KMS-11 (cell line): ENCODE measurements around the gene FOXP1.

Source experiments
- H2AFZ ChIP-seq: fragments of 200-600 bp; sonication (generic); 2 replicates; pipeline ENCODE4 v1.6.1; 2016; ENCODE audit warnings: antibody characterized with exemption, mixed run types, low read depth
- H3K27ac ChIP-seq: fragments of 200-600 bp; sonication (generic); 2 replicates; pipeline ENCODE4 v1.6.1; 2016; ENCODE audit warnings: mild to moderate bottlenecking, mixed run types
- H3K27me3 ChIP-seq: fragments of 200-600 bp; sonication (generic); 2 replicates; pipeline ENCODE4 v1.6.1; 2017; ENCODE audit warnings: mild to moderate bottlenecking, low read depth, mixed run types, moderate library complexity; ENCODE audit not compliant: insufficient read depth
- H3K36me3 ChIP-seq: fragments of 200-600 bp; sonication (generic); 2 replicates; pipeline ENCODE4 v1.6.1; 2017; ENCODE audit warnings: mild to moderate bottlenecking, mixed run types; ENCODE audit not compliant: insufficient read depth
- H3K4me1 ChIP-seq: fragments of 200-600 bp; sonication (generic); 2 replicates; pipeline ENCODE4 v1.6.1; 2016; ENCODE audit warnings: mild to moderate bottlenecking, low read depth, mixed run types; ENCODE audit not compliant: poor library complexity, severe bottlenecking
- H3K4me2 ChIP-seq: fragments of 200-600 bp; sonication (generic); 2 replicates; pipeline ENCODE4 v1.7.0; 2016; ENCODE audit warnings: mild to moderate bottlenecking, mixed run types
- H3K4me3 ChIP-seq: fragments of 200-600 bp; sonication (generic); IDR thresholded peaks from 2 replicates; pipeline ENCODE4 v1.6.1; 2017; ENCODE audit warnings: low read depth, low read length, mixed read lengths; ENCODE audit not compliant: insufficient read depth
- H3K79me2 ChIP-seq: fragments of 200-600 bp; sonication (generic); 2 replicates; pipeline ENCODE4 v1.6.1; 2016; ENCODE audit warnings: low read depth, mixed run types; ENCODE audit not compliant: insufficient read depth
- H3K9ac ChIP-seq: fragments of 200-600 bp; sonication (generic); 2 replicates; pipeline ENCODE4 v1.6.1; 2016; ENCODE audit warnings: mild to moderate bottlenecking, mixed run types
- H4K20me1 ChIP-seq: fragments of 200-600 bp; sonication (generic); 2 replicates; pipeline ENCODE4 v1.6.1; 2016; ENCODE audit warnings: mild to moderate bottlenecking, mixed run types; ENCODE audit not compliant: insufficient read depth
- CTCF ChIP-seq: fragments of 200-600 bp; sonication (generic); conservative IDR thresholded peaks from 2 replicates; pipeline ENCODE4 v1.6.1; 2017; ENCODE audit warnings: low read depth, mild to moderate bottlenecking, antibody characterized with exemption, low read length, moderate library complexity, mixed read lengths

FOXP1 gene

GRCh38 chr3:71110385-71111222 is 472.9 kb downstream of the FOXP1 start:
- Histone ChIP-seq H4K20me1 (no peaks in the 10 kb centered on the region), H3K36me3 (no peaks in the 10 kb centered on the region), H3K27me3 (no peaks in the 10 kb centered on the region), H2AFZ (no peak overlapping the region), H3K9ac (no peak overlapping the region), H3K4me1 (peaks cover 12% of the 10 kb centered on the region), H3K4me3 (no peak overlapping the region), H3K79me2 (no peaks in the 10 kb centered on the region), H3K4me2 (no peak overlapping the region), H3K27ac (no peak overlapping the region)
- TF ChIP-seq CTCF: no peak

GRCh38 chr3:71109977-71110285 is 473.6 kb downstream of the FOXP1 start:
- Histone ChIP-seq H3K4me1 (peaks cover 12% of the 10 kb centered on the region), H3K36me3 (no peaks in the 10 kb centered on the region), H3K27ac (no peak overlapping the region), H4K20me1 (no peaks in the 10 kb centered on the region), H3K79me2 (no peaks in the 10 kb centered on the region), H3K4me3 (no peak overlapping the region), H3K4me2 (no peak overlapping the region), H3K27me3 (no peaks in the 10 kb centered on the region), H3K9ac (no peak overlapping the region), H2AFZ (no peak overlapping the region)
- TF ChIP-seq CTCF: no peak

GRCh38 chr3:71109241-71109976 is 474.1 kb downstream of the FOXP1 start:
- H4K20me1 ChIP-seq: no peaks in the 10 kb centered on the region
- no peak overlapping the region for H3K27ac ChIP-seq
- H3K27me3 ChIP-seq: no peaks in the 10 kb centered on the region
- H3K9ac ChIP-seq: no peak overlapping the region
- H2AFZ ChIP-seq: no peak overlapping the region
- H3K4me1 ChIP-seq: peaks cover 12% of the 10 kb centered on the region
- TF ChIP-seq CTCF: no peak
- no peaks in the 10 kb centered on the region for H3K79me2 ChIP-seq
- H3K36me3 ChIP-seq: no peaks in the 10 kb centered on the region
- H3K4me3 ChIP-seq: no peak overlapping the region
- no peak overlapping the region for H3K4me2 ChIP-seq

- H4K20me1 ChIP-seq: no peaks in the 10 kb centered on the region
- no peak overlapping the region for H3K4me2 ChIP-seq
- no peak overlapping the region for H2AFZ ChIP-seq
- H3K4me3 ChIP-seq: no peak overlapping the region
- H3K27me3 ChIP-seq: no peaks in the 10 kb centered on the region
- H3K79me2 ChIP-seq: no peaks in the 10 kb centered on the region
- H3K36me3 ChIP-seq: no peaks in the 10 kb centered on the region
- no peak overlapping the region for H3K9ac ChIP-seq
- H3K4me1 ChIP-seq: peaks cover 12% of the 10 kb centered on the region
- H3K27ac ChIP-seq: no peak overlapping the region
- no peak for TF ChIP-seq CTCF
Observed at GRCh38 chr3:71107926-71108325, 475.6 kb downstream of the FOXP1 start.
